Heart right ventricle (tissue), 16 donors: ENCODE measurements around the gene GPR107. TPM values are rescaled to one million over a fixed set of nuclear protein-coding genes. Genes with fewer than 3 reads are reported as not detected.

Source experiments
- ATAC-seq, 8 donors: fragments of 200-7000 bp; cut with Tn5 transposase; one replicate each; pipeline ENCODE4 v1.9.1; 2020; ENCODE audit warnings: mild to moderate bottlenecking in 8 of 8, moderate library complexity in 8 of 8, moderate number of reproducible peaks in 1 of 8
- DNase-seq, 2 donors: peaks; one replicate each; pipeline ENCODE4 v3.0.0-alpha.2; 2020
- H3K27ac ChIP-seq, 10 donors: fragments of 200-600 bp; sonication (generic) in 2 of 10; one replicate each; pipeline versions ENCODE4 v1.5.0 to v1.8.0; 2020 to 2022; ENCODE audit warnings: mild to moderate bottlenecking in 3 of 10
- H3K27me3 ChIP-seq, 7 donors: fragments of 200-600 bp; one replicate each; pipeline ENCODE4 v1.8.0; 2021 to 2022; ENCODE audit warnings: mild to moderate bottlenecking in 2 of 7
- H3K36me3 ChIP-seq, 9 donors: fragments of 200-600 bp; sonication (generic) in 1 of 9; one replicate each; pipeline versions ENCODE4 v1.5.0 to v1.8.0; 2020 to 2022; ENCODE audit warnings: mild to moderate bottlenecking in 2 of 9
- H3K4me1 ChIP-seq, 9 donors: fragments of 200-600 bp; sonication (generic) in 1 of 9; one replicate each; pipeline versions ENCODE4 v1.5.0 to v1.8.0; 2020 to 2022; ENCODE audit warnings: mild to moderate bottlenecking in 4 of 9
- H3K4me3 ChIP-seq, 10 donors: fragments of 200-600 bp; sonication (generic) in 2 of 10; one replicate each; pipeline versions ENCODE4 v1.5.0 to v1.8.0; 2020 to 2022; ENCODE audit warnings: mild to moderate bottlenecking in 7 of 10, moderate library complexity in 2 of 10
- H3K9me3 ChIP-seq, 11 donors: fragments of 200-600 bp in 10 of 11; sonication (generic) in 2 of 11; one replicate each; pipeline versions ENCODE4 v1.5.0 to v1.8.0; 2013 to 2022; ENCODE audit warnings: mild to moderate bottlenecking in 2 of 11, control low read depth in 1 of 11, moderate library complexity in 1 of 11
- WGBS, 2 donors: extraction: QIAGEN DNeasy Blood & Tissue Kit; methylation state at CpG; one replicate each; pipeline ENCODE4 v1.1.7; 2013; ENCODE audit warnings: inconsistent platforms in 1 of 2; 5-methylcytosine and 5-hydroxymethylcytosine counted together
- intact Hi-C, 10 donors: fragments of 100-400 bp; cut with DNase I; formaldehyde crosslinking; loops; one replicate each; pipeline versions ENCODE4 v1.11.1 to v1.14.2; 2022
- polyA plus RNA-seq, 2 donors: library from polyadenylated mRNA; stranded (reverse); fragments of 200-250 nt; gene quantifications; one replicate each; pipeline ENCODE4 v1.2.3, GENCODE V29; 2013
- total RNA-seq, 10 donors: library from RNA; stranded (reverse); fragmentation: NEBNext Ultra II Directional in 3 of 10; extraction: Animal tissue kit (Norgen Biotek cat#: 25700) in 3 of 10; gene quantifications; one replicate each; pipeline versions ENCODE4 v1.2.1 to v1.2.4, GENCODE V29; 2021 to 2023
- TF ChIP-seq, protein P1 (sequence below), 9 donors: fragments of 200-600 bp; sonication (generic) in 2 of 9; IDR thresholded peaks; one replicate each; pipeline versions ENCODE4 v1.5.0 to v1.8.0; 2021 to 2022; ENCODE audit warnings: antibody characterized with exemption in 9 of 9, mild to moderate bottlenecking in 5 of 9, moderate library complexity in 1 of 9
- donor health status: Arrhythmogenic right ventricular cardiomyopathy.
- donor health status: ischemic (EF 13 %, LVEDD 7.1; RV severe dilation, severe dysfunction).
- donor health status: healthy with polysubstance abuse.
- donor health status: DM: no; HTN: yes; CAD: no.
- donor health status: DM: no; HTN: no; CAD: no.
- donor health status: ischemic (EF 25% LVEDD 6.9; RV normal size, moderate dysfunction).
- donor health status: ischemic (EF 25% LVEDD 5.7; RV mildly dilated, moderate dysfunction).
- donor health status: healthy.
- donor health status: DM: yes; HTN: yes; CAD: no.
- donor health status: Ischemic cardiomyopathy.
- donor health status: ischemic (EF 35%, LVEDD 5.7; RV mildly dilated, moderate dysfunction).
- donor health status: nonischemic (EF 11% LVEDD 7.7; RV severe dilation, severe dysfunction).
- donor health status: DM: yes; HTN: yes; CAD: no.
- donor health status: PGD.
- donor health status: ischemic (EF 29% LVEDD 5.4; RV normal size, mild dysfunction).
- donor health status: nonischemic (EF 23%, LVEDD 6.1; RV moderate dilation, normal function).

GPR107 gene
- total and polyA plus RNA-seq, 12 donors, result 6.7 to 35.6 (median 23.9) TPM

DNA sequence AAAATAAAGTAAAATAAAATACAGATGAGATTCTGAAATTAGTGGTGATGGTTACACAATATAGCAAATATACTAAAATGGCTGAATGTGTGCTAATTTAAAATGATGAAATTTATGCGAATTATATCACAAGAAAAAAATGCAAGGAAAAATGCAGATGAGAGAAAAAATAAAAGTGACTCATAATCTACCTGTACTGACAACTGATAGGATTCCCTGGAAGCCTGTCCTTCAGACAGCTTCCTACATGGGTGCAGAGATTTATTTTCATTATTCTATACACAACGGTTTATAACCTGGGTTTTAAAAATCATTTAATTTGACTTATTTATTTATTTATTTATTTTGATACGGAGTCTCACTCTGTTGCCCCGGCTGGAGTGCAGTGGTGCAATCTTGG, 112.7 kb downstream of the GPR107 start:
- WGBS, 2 donors, result 81 to 90% methylated on average over 4 of the region's 4 CpGs

DNA sequence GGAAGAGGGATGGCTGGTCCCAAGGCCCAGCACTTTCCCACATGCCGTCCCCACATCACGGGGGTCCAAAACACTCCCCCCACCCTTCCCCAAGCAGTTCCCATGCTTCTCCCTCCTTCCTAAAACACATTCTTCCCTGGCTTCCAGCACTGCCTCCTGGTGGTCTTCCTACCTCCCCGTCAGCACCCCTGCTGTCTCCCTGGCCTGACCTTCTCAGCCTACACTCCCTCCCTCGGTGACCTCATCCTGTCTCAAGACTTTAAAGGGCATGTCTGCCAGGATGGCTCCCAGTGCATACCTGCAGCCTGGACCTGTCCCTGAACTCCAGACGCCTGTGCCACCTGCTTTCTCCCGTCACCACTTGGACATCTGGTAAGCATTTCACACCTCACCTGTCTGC, 114.2 kb downstream of the GPR107 start:
- H3K9me3 ChIP-seq, result no peaks in the 10 kb centered on the region
- ATAC-seq, result no peak
- no peaks in the 10 kb centered on the region for H3K36me3 ChIP-seq
- peaks cover 0 to 20% (median 3%) of the 10 kb centered on the region in 7 donors for H3K27me3 ChIP-seq
- intact Hi-C loops, result no loop called here
- TF ChIP-seq, protein P1, sequence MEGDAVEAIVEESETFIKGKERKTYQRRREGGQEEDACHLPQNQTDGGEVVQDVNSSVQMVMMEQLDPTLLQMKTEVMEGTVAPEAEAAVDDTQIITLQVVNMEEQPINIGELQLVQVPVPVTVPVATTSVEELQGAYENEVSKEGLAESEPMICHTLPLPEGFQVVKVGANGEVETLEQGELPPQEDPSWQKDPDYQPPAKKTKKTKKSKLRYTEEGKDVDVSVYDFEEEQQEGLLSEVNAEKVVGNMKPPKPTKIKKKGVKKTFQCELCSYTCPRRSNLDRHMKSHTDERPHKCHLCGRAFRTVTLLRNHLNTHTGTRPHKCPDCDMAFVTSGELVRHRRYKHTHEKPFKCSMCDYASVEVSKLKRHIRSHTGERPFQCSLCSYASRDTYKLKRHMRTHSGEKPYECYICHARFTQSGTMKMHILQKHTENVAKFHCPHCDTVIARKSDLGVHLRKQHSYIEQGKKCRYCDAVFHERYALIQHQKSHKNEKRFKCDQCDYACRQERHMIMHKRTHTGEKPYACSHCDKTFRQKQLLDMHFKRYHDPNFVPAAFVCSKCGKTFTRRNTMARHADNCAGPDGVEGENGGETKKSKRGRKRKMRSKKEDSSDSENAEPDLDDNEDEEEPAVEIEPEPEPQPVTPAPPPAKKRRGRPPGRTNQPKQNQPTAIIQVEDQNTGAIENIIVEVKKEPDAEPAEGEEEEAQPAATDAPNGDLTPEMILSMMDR (IDR thresholded peaks at IDR 0.05), result no peak
- no peak for DNase-seq
- H3K4me3 ChIP-seq, result no peak overlapping the region
- peaks cover 0 to 8% (median 3%) of the 10 kb centered on the region in 9 donors for H3K4me1 ChIP-seq
- WGBS, 2 donors, result 76 to 83% methylated on average over 6 of the region's 6 CpGs
- H3K27ac ChIP-seq, result no peak overlapping the region

More for the DNA sequence above, 112.7 kb downstream of the GPR107 start:
- no peak overlapping the region for H3K4me3 ChIP-seq
- no peaks in the 10 kb centered on the region for H3K9me3 ChIP-seq
- TF ChIP-seq, protein P1 (IDR thresholded peaks at IDR 0.05), result no peak
- intact Hi-C loops, result no loop called here
- peaks cover 0 to 11% (median 0%) of the 10 kb centered on the region in 7 donors for H3K27me3 ChIP-seq
- ATAC-seq (no peak), DNase-seq (no peak)
- no peaks in the 10 kb centered on the region for H3K36me3 ChIP-seq
- H3K27ac ChIP-seq, result no peak overlapping the region
- peaks cover 0 to 1% (median 0%) of the 10 kb centered on the region in 9 donors for H3K4me1 ChIP-seq

DNA sequence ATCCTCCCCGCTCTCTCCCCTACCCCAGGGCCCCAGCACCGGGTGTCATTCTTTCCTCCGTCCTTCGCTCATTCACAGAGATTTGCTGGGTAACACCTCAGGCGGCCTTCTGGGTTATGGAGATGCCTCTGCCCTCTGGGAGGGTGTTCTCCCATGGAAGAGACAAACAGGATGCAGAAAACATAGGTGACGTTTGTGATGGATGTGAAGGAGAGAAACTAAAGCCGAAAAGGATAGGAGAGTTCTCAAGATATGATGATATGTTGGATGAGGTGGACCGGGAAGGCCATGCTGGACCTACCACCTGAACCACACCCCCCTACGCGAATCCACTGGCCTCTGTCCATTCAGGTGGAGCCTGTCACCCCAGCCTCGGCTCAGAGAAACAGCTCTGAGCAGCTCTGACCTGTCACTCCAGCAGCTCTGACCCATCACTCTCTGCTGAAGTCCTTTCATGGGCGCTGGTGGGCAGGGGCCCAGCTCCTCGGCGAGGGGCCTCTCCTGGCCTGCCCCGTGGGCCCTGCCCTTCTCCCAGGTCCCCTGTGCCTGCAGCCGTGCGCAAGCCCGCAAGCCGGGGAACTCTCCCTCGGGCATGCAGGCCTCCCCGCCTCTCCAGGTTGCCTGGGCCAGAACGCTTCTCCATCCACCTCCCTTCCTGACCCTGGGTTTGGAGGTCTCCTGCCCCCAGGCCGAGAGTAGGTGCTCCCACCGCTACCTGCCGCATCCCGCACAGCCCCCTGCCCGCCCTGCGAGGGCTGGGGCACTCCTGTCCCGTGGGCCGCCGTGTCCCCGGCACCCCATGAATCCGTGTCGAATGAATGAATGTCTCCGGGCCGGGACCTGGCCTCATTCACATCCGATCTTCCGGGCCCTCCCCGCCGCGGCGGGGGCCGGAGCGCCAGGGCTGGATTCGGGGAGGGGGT, 117.8 kb downstream of the GPR107 start:
- DNase-seq (no peak), ATAC-seq (peak in 3 of 8 donors; percentile 6 to 21 (median 19))
- WGBS, 2 donors, result 32 to 34% methylated on average over 44 to 45 of the region's 45 CpGs
- H3K36me3 ChIP-seq, result no peaks in the 10 kb centered on the region
- TF ChIP-seq, protein P1 (IDR thresholded peaks at IDR 0.05), result no peak
- H3K4me1 ChIP-seq, result peaks cover 0 to 19% (median 9%) of the 10 kb centered on the region in 9 donors
- peaks cover 0 to 32% (median 6%) of the 10 kb centered on the region in 7 donors for H3K27me3 ChIP-seq
- intact Hi-C loops, result no loop called here
- peak overlapping the region in 9 of 10 donors; percentile 21 to 55 (median 44) for H3K4me3 ChIP-seq
- H3K27ac ChIP-seq, result peak overlapping the region in 2 of 10 donors; percentile 14 to 22
- no peaks in the 10 kb centered on the region for H3K9me3 ChIP-seq

DNA sequence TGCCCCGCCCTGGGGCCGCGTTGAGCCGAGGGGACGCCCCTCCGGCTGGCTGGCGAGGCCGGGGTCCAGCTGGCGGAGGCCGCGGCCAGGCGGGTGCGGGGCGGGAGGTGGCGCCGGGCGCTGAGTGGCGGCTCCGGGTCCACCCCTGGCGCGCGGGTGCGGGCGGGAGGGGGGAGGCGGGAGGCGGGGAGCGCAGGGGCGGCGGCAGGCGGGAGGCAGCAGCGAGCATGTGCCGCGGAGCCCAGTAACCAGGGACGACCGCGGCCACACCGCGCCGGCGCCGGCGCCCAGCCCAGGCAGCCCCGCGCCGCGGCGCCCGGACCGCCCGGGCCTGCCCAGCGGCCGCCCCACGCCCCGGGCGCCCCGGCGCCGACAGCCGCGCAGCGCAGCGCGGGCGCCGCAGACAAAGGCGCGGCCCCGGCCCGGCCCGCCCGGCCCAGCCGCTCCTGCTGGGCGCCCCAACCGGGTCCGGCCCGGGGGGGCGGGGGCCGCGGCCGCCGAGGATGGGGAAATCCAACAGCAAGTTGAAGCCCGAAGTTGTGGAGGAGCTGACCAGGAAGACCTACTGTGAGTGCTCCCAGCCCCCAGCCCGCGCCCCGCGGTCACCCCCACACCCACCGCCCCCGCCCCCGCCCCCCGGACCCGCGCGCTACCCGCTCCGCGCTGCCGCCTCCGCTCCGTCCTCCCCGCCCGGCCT, 118.6 kb downstream of the GPR107 start, which contains the start of gene NCS1:
TSS of gene NCS1 (plus strand) at position 244 of the 697 bp plus-strand sequence. CDS start at position 504, 260 bp downstream.
- DNase-seq (peak; percentile 64 to 77), ATAC-seq (peak; percentile 72 to 93 (median 86))
- TF ChIP-seq, protein P1 (IDR thresholded peaks at IDR 0.05), result peak in 1 of 9 donors; percentile 5
- H3K4me3 ChIP-seq, result peak within 1 kb of the TSS; percentile 28 to 62 (median 57)
- H3K27ac ChIP-seq, result peak within 1 kb of the TSS in 4 of 10 donors; percentile 25 to 66 (median 39)
- H3K4me1 ChIP-seq, result peaks cover 0 to 19% (median 9%) of the 10 kb centered on the region in 9 donors
- no peaks in the 10 kb centered on the region for H3K36me3 ChIP-seq
- intact Hi-C loops, result no loop called here
- peaks cover 0 to 32% (median 6%) of the 10 kb centered on the region in 7 donors for H3K27me3 ChIP-seq
- WGBS, 2 donors, result 0% methylated on average over 23 to 93 of the region's 101 CpGs
- no peaks in the 10 kb centered on the region for H3K9me3 ChIP-seq
